Prostate gland (tissue), 2 donors: ENCODE results near the gene SLC25A42.

ENCODE experiments used
- CTCF ChIP-seq, 4 experiments: fragments of 200-600 bp in 2 of 4; fragments of 450-650 bp in 2 of 4; sonication (generic) in 2 of 4; IDR thresholded peaks; 1 replicate in 3 of 4; 2 replicates in 1 of 4; pipeline ENCODE4 v1.5.1; 2016 to 2019; ENCODE audit warnings: antibody characterized with exemption in 4 of 4, mild to moderate bottlenecking in 2 of 4, moderate library complexity in 2 of 4
- POLR2A ChIP-seq: fragments of 450-650 bp; IDR thresholded peaks from one replicate; pipeline ENCODE4 v1.6.1; 2016; ENCODE audit warnings: antibody characterized with exemption, mild to moderate bottlenecking
- POLR2AphosphoS5 ChIP-seq: sonication (generic); formaldehyde crosslinking; IDR thresholded peaks from one replicate; pipeline ENCODE4 v1.6.1; 2017; ENCODE audit warnings: antibody characterized with exemption

- no peak for TF ChIP-seq CTCF (IDR thresholded peaks at IDR 0.05)
- TF ChIP-seq POLR2A = no peak
- TF ChIP-seq POLR2AphosphoS5 = no peak
Observed at GRCh38 chr19:19025861-19026260, 37.9 kb upstream of the SLC25A42 start.
